ENCODE measurements around the gene KCNH5.
"Not testable (repeated sequence)": the region's sequence is repeated elsewhere in the genome, so short reads cannot be mapped to it uniquely, and the experiment has no call there.

Gene KCNH5

DNA sequence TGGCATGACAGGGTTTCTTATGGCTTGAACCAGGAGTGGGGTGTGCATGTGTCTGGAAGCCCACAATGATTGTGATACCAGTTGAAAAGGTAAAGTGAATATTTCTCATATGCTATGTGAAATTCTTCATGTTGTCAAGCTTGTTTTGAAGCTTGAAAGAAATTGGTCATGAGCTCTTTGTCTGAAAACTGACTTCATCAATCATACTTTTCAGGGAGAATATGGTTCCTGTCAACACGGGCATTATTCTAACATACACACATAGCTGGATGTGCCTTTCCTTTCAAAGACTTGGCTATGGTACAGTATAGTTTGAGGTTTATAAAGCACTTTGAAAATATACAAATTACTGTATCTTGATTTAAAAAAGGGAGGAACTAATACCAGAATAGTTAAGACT is 158.8 kb downstream of the KCNH5 start:
- no peaks in the 10 kb centered on the region for H3K36me3 Mint-ChIP-seq (ENCODE audit: low read depth)
- H3K4me1 Mint-ChIP-seq (ENCODE audit: low read depth) = no peaks in the 10 kb centered on the region
- H3K9me3 Mint-ChIP-seq = no peaks in the 10 kb centered on the region
- H3K27me3 Mint-ChIP-seq = no peaks in the 10 kb centered on the region
- H3K4me3 Mint-ChIP-seq = no peak overlapping the region
- no peak overlapping the region for H3K27ac Mint-ChIP-seq

DNA sequence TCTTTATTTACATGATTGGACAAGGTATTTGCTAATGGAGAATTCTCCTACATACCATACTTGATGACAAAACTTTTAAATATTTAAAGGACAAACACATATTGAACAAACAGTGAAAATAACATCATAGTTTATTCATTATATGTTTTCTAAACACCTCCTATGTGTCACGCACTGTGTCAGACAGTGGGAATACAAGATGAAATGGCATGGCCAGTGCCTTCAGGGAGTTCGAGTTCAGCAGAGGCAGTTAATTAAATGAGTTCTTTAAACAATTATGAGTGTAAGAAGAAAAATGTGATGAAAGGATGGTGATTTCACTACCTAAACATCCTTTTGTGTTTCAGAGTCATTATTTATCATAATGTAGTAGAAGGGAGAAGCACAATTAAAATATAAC is 159.8 kb downstream of the KCNH5 start:
- no peaks in the 10 kb centered on the region for H3K27me3 Mint-ChIP-seq

DNA sequence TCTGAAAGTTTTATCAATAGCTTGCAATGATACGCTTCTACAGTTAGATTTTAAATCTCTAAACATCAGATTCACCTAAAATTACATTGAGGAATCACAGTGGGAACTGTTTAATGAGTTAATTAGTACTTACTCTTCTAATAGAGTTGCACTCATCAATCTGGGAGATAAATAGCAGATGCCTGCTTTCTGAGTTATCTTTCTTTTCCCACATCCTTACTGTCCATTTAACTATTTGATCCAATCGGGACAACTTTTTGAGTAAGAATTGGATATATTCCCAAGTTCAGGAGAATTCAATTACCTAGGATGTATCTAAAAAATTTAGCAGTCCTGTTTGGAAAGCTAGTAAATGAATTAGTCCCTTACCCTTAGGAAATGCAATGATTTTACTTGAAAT is 162.3 kb downstream of the KCNH5 start:
- Mint-ChIP-seq H3K27me3 (no peaks in the 10 kb centered on the region), H3K9me3 (no peaks in the 10 kb centered on the region), H3K4me1 (ENCODE audit: low read depth) (no peaks in the 10 kb centered on the region), H3K27ac (no peak overlapping the region), H3K36me3 (ENCODE audit: low read depth) (no peaks in the 10 kb centered on the region), H3K4me3 (no peak overlapping the region)

More for the DNA sequence above, 159.8 kb downstream of the KCNH5 start:
- Mint-ChIP-seq H3K4me1 (ENCODE audit: low read depth) (no peaks in the 10 kb centered on the region), H3K36me3 (ENCODE audit: low read depth) (no peaks in the 10 kb centered on the region), H3K9me3 (no peaks in the 10 kb centered on the region), H3K4me3 (no peak overlapping the region), H3K27ac (no peak overlapping the region)

DNA sequence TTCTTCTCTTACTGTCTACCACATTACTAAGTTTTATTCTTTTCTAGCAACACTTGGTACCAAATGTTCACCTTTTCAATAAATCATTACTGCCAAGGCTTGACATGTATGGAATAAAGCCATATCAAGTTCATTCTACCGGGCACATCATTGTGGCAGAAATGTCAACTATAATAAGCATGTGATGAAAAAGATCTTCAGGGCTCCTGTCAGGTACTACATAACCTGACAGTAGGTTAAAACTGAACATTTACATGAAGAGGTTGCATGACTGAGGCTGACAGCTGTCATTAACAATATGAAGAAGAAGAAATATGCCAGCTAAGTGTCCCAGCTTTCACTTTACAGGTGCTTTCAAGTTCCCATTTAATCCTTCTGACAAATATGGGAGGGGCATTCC is 178.9 kb downstream of the KCNH5 start:
- Mint-ChIP-seq H3K4me1 (ENCODE audit: low read depth) (no peaks in the 10 kb centered on the region), H3K4me3 (no peak overlapping the region), H3K27me3 (no peaks in the 10 kb centered on the region), H3K36me3 (ENCODE audit: low read depth) (no peaks in the 10 kb centered on the region), H3K27ac (no peak overlapping the region), H3K9me3 (no peaks in the 10 kb centered on the region)

GRCh38 chr14:62864588-62864987 is 180.7 kb downstream of the KCNH5 start:
- Mint-ChIP-seq H3K27ac (no peak overlapping the region), H3K4me3 (no peak overlapping the region), H3K9me3 (no peaks in the 10 kb centered on the region), H3K4me1 (ENCODE audit: low read depth) (no peaks in the 10 kb centered on the region), H3K27me3 (no peaks in the 10 kb centered on the region), H3K36me3 (ENCODE audit: low read depth) (no peaks in the 10 kb centered on the region)

GRCh38 chr14:62858011-62858410 is 187.2 kb downstream of the KCNH5 start:
- H3K4me3 Mint-ChIP-seq; H3K27ac Mint-ChIP-seq; H3K36me3 Mint-ChIP-seq (ENCODE audit: low read depth); H3K27me3 Mint-ChIP-seq; H3K4me1 Mint-ChIP-seq (ENCODE audit: low read depth); H3K9me3 Mint-ChIP-seq: not testable (repeated sequence)

GRCh38 chr14:62854951-62855350 is 190.3 kb downstream of the KCNH5 start:
- Mint-ChIP-seq H3K4me3 (no peak overlapping the region), H3K27me3 (no peaks in the 10 kb centered on the region), H3K9me3 (peaks cover 4% of the 10 kb centered on the region), H3K27ac (no peak overlapping the region), H3K4me1 (ENCODE audit: low read depth) (no peaks in the 10 kb centered on the region), H3K36me3 (ENCODE audit: low read depth) (no peaks in the 10 kb centered on the region)

DNA sequence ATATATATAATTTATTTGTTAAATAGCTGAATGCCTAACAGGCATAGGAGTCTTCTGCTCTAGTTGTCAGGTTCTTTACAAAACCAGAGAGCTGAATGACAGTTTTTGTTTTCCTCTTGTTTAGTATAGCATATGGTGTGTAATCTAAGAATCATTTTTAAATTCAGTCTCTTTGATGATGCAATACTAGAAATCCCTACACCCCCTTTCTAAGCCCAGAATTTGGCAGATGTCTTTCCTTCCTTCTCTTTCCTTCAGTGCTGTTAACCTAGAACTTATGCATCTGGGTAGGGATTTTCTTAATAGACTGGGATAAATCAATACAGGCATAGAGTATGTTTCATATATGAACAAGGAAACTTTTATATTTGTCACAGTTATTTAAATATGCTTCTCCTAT is 198.1 kb downstream of the KCNH5 start:
- no peaks in the 10 kb centered on the region for H3K9me3 Mint-ChIP-seq
- H3K4me3 Mint-ChIP-seq = no peak overlapping the region
- H3K36me3 Mint-ChIP-seq (ENCODE audit: low read depth) = no peaks in the 10 kb centered on the region
- no peak overlapping the region for H3K27ac Mint-ChIP-seq
- H3K4me1 Mint-ChIP-seq (ENCODE audit: low read depth) = no peaks in the 10 kb centered on the region
- no peaks in the 10 kb centered on the region for H3K27me3 Mint-ChIP-seq

GRCh38 chr14:62844546-62844945 is 200.7 kb downstream of the KCNH5 start:
- H3K27ac Mint-ChIP-seq = no peak overlapping the region
- no peaks in the 10 kb centered on the region for H3K9me3 Mint-ChIP-seq
- no peak overlapping the region for H3K4me3 Mint-ChIP-seq
- H3K27me3 Mint-ChIP-seq = no peaks in the 10 kb centered on the region
- no peaks in the 10 kb centered on the region for H3K4me1 Mint-ChIP-seq (ENCODE audit: low read depth)
- no peaks in the 10 kb centered on the region for H3K36me3 Mint-ChIP-seq (ENCODE audit: low read depth)

DNA sequence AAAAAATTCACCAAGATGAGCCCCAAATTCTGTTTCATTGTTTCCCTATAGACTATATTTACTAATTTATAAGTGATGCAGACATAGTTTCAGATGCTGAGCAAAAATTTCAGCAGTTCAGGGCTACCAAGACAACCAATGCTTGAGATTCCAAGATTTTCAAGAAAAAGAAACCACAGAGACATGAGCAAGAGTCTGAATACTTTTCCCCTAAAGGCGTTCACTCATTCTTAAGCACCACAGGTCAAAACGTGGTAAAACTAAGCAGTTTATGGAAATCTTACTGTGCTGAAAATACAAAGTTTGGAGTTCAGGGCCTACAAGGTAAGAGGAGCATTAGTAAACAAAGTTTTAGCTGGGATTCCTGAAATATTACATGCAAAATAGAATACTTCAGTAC is 221.2 kb downstream of the KCNH5 start:
- Mint-ChIP-seq H3K9me3 (no peaks in the 10 kb centered on the region), H3K4me1 (ENCODE audit: low read depth) (no peaks in the 10 kb centered on the region), H3K27me3 (no peaks in the 10 kb centered on the region), H3K4me3 (no peak overlapping the region), H3K36me3 (ENCODE audit: low read depth) (no peaks in the 10 kb centered on the region), H3K27ac (no peak overlapping the region)

DNA sequence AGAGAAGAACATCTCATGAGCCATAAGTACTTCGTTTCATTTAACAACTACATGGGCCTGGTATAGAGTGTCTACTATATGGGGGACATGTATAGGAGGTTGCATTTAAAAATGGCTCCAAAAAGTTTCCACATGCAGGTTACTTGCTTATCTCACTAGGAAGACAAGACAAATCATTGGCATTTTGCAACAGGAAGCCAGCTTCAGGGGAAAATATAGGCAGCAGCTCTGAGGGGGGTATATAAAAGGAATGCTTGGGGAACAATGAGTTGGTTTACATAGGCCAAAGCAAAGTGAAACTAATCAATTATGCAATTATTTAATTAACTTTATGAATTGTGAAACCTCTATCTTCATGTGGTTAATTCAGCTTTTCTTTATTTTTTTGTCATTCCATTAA is 225.3 kb downstream of the KCNH5 start:
- no peak overlapping the region for H3K4me3 Mint-ChIP-seq

DNA sequence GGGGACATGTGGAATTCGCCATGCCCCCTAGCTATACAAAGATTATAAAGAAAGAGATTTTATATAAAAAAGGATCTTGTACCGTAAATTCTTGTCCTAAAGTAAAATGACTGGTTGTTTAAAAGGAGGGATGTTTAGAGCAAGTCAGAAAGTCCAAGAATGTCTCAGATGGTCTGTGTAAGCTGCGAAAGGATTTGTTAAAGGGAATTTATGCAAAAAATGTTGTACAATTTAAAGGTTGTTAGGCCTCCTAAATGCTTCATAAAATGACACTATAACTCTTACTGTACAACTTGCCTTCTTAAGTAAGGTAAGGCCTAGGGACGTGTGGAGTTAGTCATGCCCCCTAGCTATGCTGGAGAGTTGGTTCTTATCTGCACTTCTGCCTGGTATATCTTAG is 237.6 kb downstream of the KCNH5 start:
- no peaks in the 10 kb centered on the region for H3K36me3 Mint-ChIP-seq (ENCODE audit: low read depth)
- H3K4me3 Mint-ChIP-seq = no peak overlapping the region
- no peaks in the 10 kb centered on the region for H3K27me3 Mint-ChIP-seq
- peaks cover 3% of the 10 kb centered on the region for H3K9me3 Mint-ChIP-seq
- no peaks in the 10 kb centered on the region for H3K4me1 Mint-ChIP-seq (ENCODE audit: low read depth)
- no peak overlapping the region for H3K27ac Mint-ChIP-seq

More for the DNA sequence above, 225.3 kb downstream of the KCNH5 start:
- Mint-ChIP-seq H3K4me1 (ENCODE audit: low read depth) (no peaks in the 10 kb centered on the region), H3K27me3 (no peaks in the 10 kb centered on the region), H3K36me3 (ENCODE audit: low read depth) (no peaks in the 10 kb centered on the region), H3K27ac (no peak overlapping the region), H3K9me3 (no peaks in the 10 kb centered on the region)

GRCh38 chr14:62800577-62800976 is 244.7 kb downstream of the KCNH5 start:
- peaks cover 6% of the 10 kb centered on the region for H3K9me3 Mint-ChIP-seq
- H3K36me3 Mint-ChIP-seq (ENCODE audit: low read depth) = no peaks in the 10 kb centered on the region
- peaks cover 3% of the 10 kb centered on the region for H3K27me3 Mint-ChIP-seq
- no peaks in the 10 kb centered on the region for H3K4me1 Mint-ChIP-seq (ENCODE audit: low read depth)
- no peak overlapping the region for H3K4me3 Mint-ChIP-seq
- H3K27ac Mint-ChIP-seq = no peak overlapping the region

GRCh38 chr14:62796431-62796830 is 248.8 kb downstream of the KCNH5 start:
- Mint-ChIP-seq H3K27ac (no peak overlapping the region), H3K9me3 (peaks cover 3% of the 10 kb centered on the region), H3K4me1 (ENCODE audit: low read depth) (no peaks in the 10 kb centered on the region), H3K36me3 (ENCODE audit: low read depth) (no peaks in the 10 kb centered on the region), H3K4me3 (no peak overlapping the region), H3K27me3 (peaks cover 3% of the 10 kb centered on the region)

GRCh38 chr14:62792578-62792977 is 252.7 kb downstream of the KCNH5 start:
- Mint-ChIP-seq H3K9me3 (peaks cover 15% of the 10 kb centered on the region), H3K4me3 (no peak overlapping the region), H3K27ac (no peak overlapping the region), H3K4me1 (ENCODE audit: low read depth) (no peaks in the 10 kb centered on the region), H3K27me3 (no peaks in the 10 kb centered on the region), H3K36me3 (ENCODE audit: low read depth) (no peaks in the 10 kb centered on the region)

DNA sequence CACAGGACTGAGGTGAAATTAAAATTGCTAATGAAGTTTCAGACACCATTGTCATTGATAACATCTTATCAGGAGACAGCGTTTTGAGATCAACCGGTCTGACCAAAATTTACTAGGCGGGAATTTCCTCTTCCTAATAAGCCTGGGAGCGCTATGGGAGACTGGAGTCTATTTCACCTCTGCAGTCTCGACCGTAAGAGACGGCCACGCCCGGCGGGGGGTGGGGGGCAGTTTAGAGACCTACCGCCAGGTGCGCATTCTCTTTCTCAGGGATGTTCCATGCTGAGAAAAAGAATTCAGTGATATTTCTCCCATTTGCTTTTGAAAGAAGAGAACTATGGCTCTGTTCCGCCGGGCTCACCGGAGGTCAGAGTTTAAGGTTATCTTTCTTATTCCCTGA is 263.9 kb downstream of the KCNH5 start:
- not testable (repeated sequence) for H3K27ac Mint-ChIP-seq; H3K4me3 Mint-ChIP-seq; H3K36me3 Mint-ChIP-seq (ENCODE audit: low read depth); H3K4me1 Mint-ChIP-seq (ENCODE audit: low read depth); H3K27me3 Mint-ChIP-seq
- H3K9me3 Mint-ChIP-seq = peaks cover 25% of the 10 kb centered on the region

DNA sequence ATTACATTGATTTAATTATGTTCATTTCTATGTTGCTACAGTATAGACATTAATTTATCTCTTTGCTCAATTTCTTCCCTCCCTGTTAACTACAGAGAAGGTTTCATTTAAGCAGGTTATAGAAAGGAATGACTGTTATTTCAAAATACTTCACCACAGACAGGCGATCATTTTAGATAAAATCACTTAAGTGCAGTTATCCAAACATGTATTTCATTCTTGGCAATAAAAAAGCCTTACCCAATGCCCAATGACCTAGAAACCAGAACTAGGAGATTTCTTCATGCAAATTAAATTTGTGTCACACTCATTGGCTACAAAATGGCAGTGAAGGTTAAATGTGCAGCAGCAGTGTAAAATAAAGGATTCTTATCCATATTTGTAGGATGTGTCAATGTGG is 266.4 kb downstream of the KCNH5 start:
- H3K27me3 Mint-ChIP-seq = no peaks in the 10 kb centered on the region
- peaks cover 25% of the 10 kb centered on the region for H3K9me3 Mint-ChIP-seq
- H3K4me3 Mint-ChIP-seq = no peak overlapping the region
- no peaks in the 10 kb centered on the region for H3K36me3 Mint-ChIP-seq (ENCODE audit: low read depth)
- H3K4me1 Mint-ChIP-seq (ENCODE audit: low read depth) = no peaks in the 10 kb centered on the region
- H3K27ac Mint-ChIP-seq = no peak overlapping the region

Data from stimulated activated naive CD8-positive, alpha-beta T cell treated with anti-CD3 and anti-CD28 coated beads, Interleukin-15, Interleukin-2, amounts not matched to agents 100 ng/mL and 50 ng/mL, for 24 hours (primary cell).